Panc1 (cell line): ENCODE results near the gene TSC22D4.

ENCODE experiments used
- CTCF ChIP-seq: fragments of 450-650 bp; IDR thresholded peaks from 2 replicates; pipeline ENCODE4 v1.5.1; 2017; ENCODE audit warnings: mild to moderate bottlenecking
- POLR2AphosphoS5 ChIP-seq: IDR thresholded peaks from 2 replicates; pipeline ENCODE4 v1.6.1; 2012; ENCODE audit warnings: mild to moderate bottlenecking, low read depth, low read length, moderate library complexity

- TF ChIP-seq CTCF (no peak), POLR2AphosphoS5 (no peak; the same call in 1 of the 2 replicates)
These were observed 47.7 kb downstream of the TSC22D4 start for GRCh38 chr7:100431286-100431735.
